Suprapubic skin (tissue), 4 donors: ENCODE results near the gene TOR3A. TPM values are rescaled to one million over a fixed set of nuclear protein-coding genes. Genes with fewer than 3 reads are reported as not detected.
"Not testable (repeated sequence)": the region's sequence is repeated elsewhere in the genome, so short reads cannot be mapped to it uniquely, and the experiment has no call there.

ENCODE experiments used
- DNase-seq, 2 donors: peaks; one replicate each; pipeline ENCODE4 v3.0.0-alpha.2; 2019; ENCODE audit warnings: low spot score in 2 of 2
- H3K27ac ChIP-seq: fragments of 200-600 bp; sonication (generic); one replicate; pipeline ENCODE4 v1.5.1; 2019
- H3K27me3 ChIP-seq: fragments of 200-600 bp; sonication (generic); one replicate; pipeline ENCODE4 v1.5.1; 2019
- H3K36me3 ChIP-seq: fragments of 200-600 bp; sonication (generic); one replicate; pipeline ENCODE4 v1.5.1; 2019
- H3K4me1 ChIP-seq: fragments of 200-600 bp; sonication (generic); one replicate; pipeline ENCODE4 v1.5.1; 2019
- H3K4me3 ChIP-seq: fragments of 200-600 bp; sonication (generic); one replicate; pipeline ENCODE4 v1.5.1; 2019; ENCODE audit warnings: mild to moderate bottlenecking
- H3K9me3 ChIP-seq: fragments of 200-600 bp; sonication (generic); one replicate; pipeline ENCODE4 v1.5.1; 2019
- CTCF ChIP-seq, 2 donors: fragments of 200-600 bp in 1 of 2; fragments of 450-650 bp in 1 of 2; sonication (generic) in 1 of 2; IDR thresholded peaks; one replicate each; pipeline ENCODE4 v1.5.1; 2016 to 2019; ENCODE audit warnings: antibody characterized with exemption in 2 of 2, mild to moderate bottlenecking in 1 of 2, moderate library complexity in 1 of 2
- EP300 ChIP-seq: sonication (generic); formaldehyde crosslinking; IDR thresholded peaks from one replicate; pipeline ENCODE4 v1.6.1; 2017; ENCODE audit warnings: antibody characterized with exemption
- POLR2A ChIP-seq, 2 donors: fragments of 450-650 bp; IDR thresholded peaks; one replicate each; pipeline ENCODE4 v1.6.1; 2017; ENCODE audit warnings: antibody characterized with exemption in 2 of 2, mild to moderate bottlenecking in 2 of 2, moderate library complexity in 2 of 2
- POLR2AphosphoS5 ChIP-seq, 3 donors: sonication (generic); formaldehyde crosslinking; IDR thresholded peaks; one replicate each; pipeline ENCODE4 v1.6.1; 2017; ENCODE audit warnings: antibody characterized with exemption in 3 of 3
- WGBS: methylation state at CpG from one replicate; pipeline ENCODE4 v1.1.5; 2018; 5-methylcytosine and 5-hydroxymethylcytosine counted together
- total RNA-seq, 4 donors: library from RNA; depleted of rRNA; stranded (reverse); fragments of >200 nt; gene quantifications; one replicate each; pipeline ENCODE4 v1.1.0, GENCODE V29; 2016

The TOR3A gene
- total RNA-seq, 4 donors from 2014 or later = 23.6 to 31.4 (median 29.6) TPM

GRCh38 chr1:179137617-179138255, 55.9 kb downstream of the TOR3A start:
- Histone ChIP-seq H3K27ac (no peak overlapping the region), H3K4me1 (peaks cover 23% of the 10 kb centered on the region), H3K4me3 (no peak overlapping the region), H3K36me3 (no peaks in the 10 kb centered on the region), H3K9me3 (no peaks in the 10 kb centered on the region), H3K27me3 (no peaks in the 10 kb centered on the region)
- 76% methylated on average over 5 of the region's 5 CpGs for WGBS
- no peak for DNase-seq
- TF ChIP-seq EP300 = no peak
- TF ChIP-seq CTCF (IDR thresholded peaks at IDR 0.05) = no peak
- TF ChIP-seq POLR2A (IDR thresholded peaks at IDR 0.05) = no peak
- no peak for TF ChIP-seq POLR2AphosphoS5 (IDR thresholded peaks at IDR 0.05)

- H3K36me3 ChIP-seq, H3K4me3 ChIP-seq, H3K27me3 ChIP-seq, DNase-seq, H3K9me3 ChIP-seq, H3K27ac ChIP-seq: not testable (repeated sequence)
- WGBS = 97% methylated on average over 5 of the region's 21 CpGs
- H3K4me1 ChIP-seq = peaks cover 33% of the 10 kb centered on the region
Measured at GRCh38 chr1:179138755-179139154, 56.9 kb downstream of the TOR3A start.

GRCh38 chr1:179141592-179142251, 59.9 kb downstream of the TOR3A start:
- no peak for TF ChIP-seq POLR2AphosphoS5 (IDR thresholded peaks at IDR 0.05)
- TF ChIP-seq CTCF (IDR thresholded peaks at IDR 0.05) = no peak
- TF ChIP-seq POLR2A (IDR thresholded peaks at IDR 0.05) = no peak
- no peak for TF ChIP-seq EP300
- Histone ChIP-seq H3K36me3 (no peaks in the 10 kb centered on the region), H3K4me1 (peaks cover 36% of the 10 kb centered on the region), H3K9me3 (no peaks in the 10 kb centered on the region), H3K27ac (peak overlapping the region; percentile 86), H3K4me3 (peak overlapping the region; percentile 43), H3K27me3 (no peaks in the 10 kb centered on the region)
- 38% methylated on average over 4 of the region's 4 CpGs for WGBS
- DNase-seq = no peak

GRCh38 chr1:179142889-179143299, 61.0 kb downstream of the TOR3A start:
- no peaks in the 10 kb centered on the region for H3K9me3 ChIP-seq
- 49% methylated on average over 2 of the region's 2 CpGs for WGBS
- H3K27me3 ChIP-seq = no peaks in the 10 kb centered on the region
- H3K27ac ChIP-seq = peak overlapping the region; percentile 86
- TF ChIP-seq CTCF (IDR thresholded peaks at IDR 0.05) (no peak), EP300 (no peak), POLR2A (IDR thresholded peaks at IDR 0.05) (peak; percentile 51 to 85), POLR2AphosphoS5 (IDR thresholded peaks at IDR 0.05) (peak in 2 of 3 donors; percentile 43 to 80)
- no peak for DNase-seq
- peaks cover 36% of the 10 kb centered on the region for H3K4me1 ChIP-seq
- no peaks in the 10 kb centered on the region for H3K36me3 ChIP-seq
- H3K4me3 ChIP-seq = peak overlapping the region; percentile 43

- TF ChIP-seq POLR2A (IDR thresholded peaks at IDR 0.05) = no peak
- no peak for TF ChIP-seq CTCF (IDR thresholded peaks at IDR 0.05)
- TF ChIP-seq POLR2AphosphoS5 (IDR thresholded peaks at IDR 0.05) = no peak
- TF ChIP-seq EP300 = no peak
- Histone ChIP-seq H3K36me3 (no peaks in the 10 kb centered on the region), H3K27ac (peak overlapping the region; percentile 86), H3K27me3 (no peaks in the 10 kb centered on the region), H3K9me3 (no peaks in the 10 kb centered on the region), H3K4me1 (peaks cover 36% of the 10 kb centered on the region), H3K4me3 (no peak overlapping the region)
- WGBS = 43% methylated on average over 3 of the region's 3 CpGs
- DNase-seq = no peak
Measured at GRCh38 chr1:179143322-179143721, 61.5 kb downstream of the TOR3A start.
